Measurements from ENCODE around the gene FCHSD2. TPM values are rescaled to one million over a fixed set of nuclear protein-coding genes. Genes with fewer than 3 reads are reported as not detected.
A peak's percentile ranks its signal among the peaks of the same experiment; 100 is the strongest.

The FCHSD2 gene
- total and polyA plus RNA-seq, 2 of the 13 experiments (the other 11 are each of a cell fraction or from before 2014, with no cell fraction given), result 20.5 to 24.8 TPM

- peak; percentile 67; the same call in 1 of the 2 replicates for TF ChIP-seq POLR2G (IDR thresholded peaks at IDR 0.05; ENCODE audit: low read depth, low read length)
- TF ChIP-seq ZNF24 (IDR thresholded peaks at IDR 0.05), result 0 out of 2 replicates have a peak, but pooled peaks have one; percentile 3
- no peak for TF ChIP-seq DZIP1 (CRISPR knock-in tag; IDR thresholded peaks at IDR 0.05)
- TF ChIP-seq RFX1 (IDR thresholded peaks at IDR 0.05), result no peak
- TF ChIP-seq ARID4A (CRISPR knock-in tag; IDR thresholded peaks at IDR 0.05; ENCODE audit: borderline replicate concordance), result peak; percentile 85; the same call in 1 of the 2 replicates
- peak; percentile 76; the same call in 1 of the 2 replicates for TF ChIP-seq ZSCAN31 (CRISPR knock-in tag; IDR thresholded peaks at IDR 0.05; ENCODE audit: low read depth)
- no peak for TF ChIP-seq NR3C1 (CRISPR knock-in tag; IDR thresholded peaks at IDR 0.05)
- 0 out of 2 replicates have a peak, but pooled peaks have one; percentile 30 for TF ChIP-seq DR1 (CRISPR knock-in tag; IDR thresholded peaks at IDR 0.05)
- TF ChIP-seq ZNF382 (CRISPR knock-in tag; IDR thresholded peaks at IDR 0.05; ENCODE audit: borderline replicate concordance), result no peak
- TF ChIP-seq ZNF564 (CRISPR knock-in tag; IDR thresholded peaks at IDR 0.05), result no peak
- TF ChIP-seq ZNF235 (CRISPR knock-in tag; IDR thresholded peaks at IDR 0.05; ENCODE audit: borderline replicate concordance), result 0 out of 2 replicates have a peak, but pooled peaks have one; percentile 9
- peak; percentile 41; the same call in 1 of the 2 replicates for TF ChIP-seq ZHX1 (CRISPR knock-in tag; IDR thresholded peaks at IDR 0.05; ENCODE audit: low read depth)
- TF ChIP-seq ZNF451 (CRISPR knock-in tag; IDR thresholded peaks at IDR 0.05), result no peak
- 0 out of 2 replicates have a peak, but pooled peaks have one; percentile 54 for TF ChIP-seq ZNF253 (CRISPR knock-in tag; IDR thresholded peaks at IDR 0.05; ENCODE audit: borderline replicate concordance)
- TF ChIP-seq MXD3 (CRISPR knock-in tag; IDR thresholded peaks at IDR 0.05), result no peak
- 0 out of 2 replicates have a peak, but pooled peaks have one; percentile 64 for TF ChIP-seq ZC3H13 (CRISPR knock-in tag; IDR thresholded peaks at IDR 0.05)
- TF ChIP-seq DMAP1 (CRISPR knock-in tag; IDR thresholded peaks at IDR 0.05), result no peak; the same call in 1 of the 2 replicates
- peak; percentile 14; the same call in 1 of the 2 replicates for TF ChIP-seq GATAD1 (CRISPR knock-in tag; IDR thresholded peaks at IDR 0.05)
- TF ChIP-seq ZNF558 (CRISPR knock-in tag; IDR thresholded peaks at IDR 0.05; ENCODE audit: borderline replicate concordance), result 0 out of 2 replicates have a peak, but pooled peaks have one; percentile 29
Observed at GRCh38 chr11:72814286-72815109, 327.6 kb downstream of the FCHSD2 start, which contains the start of gene ATG16L2 (continued).
